ENCODE data around the gene GSX2. TPM values are rescaled to one million over a fixed set of nuclear protein-coding genes. Genes with fewer than 3 reads are reported as not detected.
A peak's percentile ranks its signal among the peaks of the same experiment; 100 is the strongest.

Gene GSX2
- total and polyA plus RNA-seq, 2 of the 4 experiments (the other 2 are of a cell fraction), result not detected

DNA sequence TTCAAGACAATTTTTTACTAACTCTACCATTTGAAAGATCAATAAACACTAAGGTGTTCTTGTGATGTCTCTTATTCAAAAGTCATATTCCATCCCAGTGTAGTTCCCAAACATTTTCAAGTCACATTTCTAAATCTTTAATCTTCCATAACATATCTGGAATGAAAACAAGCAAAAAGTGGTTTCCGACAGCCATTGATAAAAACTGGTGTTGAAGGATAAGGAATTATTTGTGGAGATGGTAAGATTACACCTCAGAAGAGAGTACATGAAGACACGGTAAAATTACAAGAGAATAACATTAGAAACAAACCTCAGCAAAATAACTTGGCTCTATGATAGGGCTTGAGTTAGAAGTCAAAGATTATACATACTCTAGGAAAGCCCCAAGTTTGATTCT is 39.8 kb upstream of the GSX2 start:
- Histone ChIP-seq H3K9ac (ENCODE audit: low read depth, low read length) (no peak overlapping the region), H3K27ac (ENCODE audit: insufficient read depth, low read length) (no peak overlapping the region), H2AFZ (replicated peaks; ENCODE audit: low read length, poor library complexity) (no peak overlapping the region), H4K8ac (ENCODE audit: low read depth in 2 of 2, low read length in 2 of 2) (no peak overlapping the region), H3K18ac (ENCODE audit: low read depth, low read length) (no peak overlapping the region), H2BK120ac (ENCODE audit: low read depth, low read length) (no peak overlapping the region), H4K20me1 (ENCODE audit: insufficient read depth, low read length) (peaks cover 70% of the 10 kb centered on the region; the same call in 1 of the 2 replicates), H2AK9ac (replicated peaks; ENCODE audit: low read depth, low read length, poor library complexity) (no peak overlapping the region), H3K14ac (replicated peaks; ENCODE audit: low read depth, low read length) (no peak overlapping the region), H2BK15ac (ENCODE audit: low read depth, low read length) (no peak overlapping the region), H3K23ac (ENCODE audit: low read depth, low read length) (no peak overlapping the region), H3K4me1 (ENCODE audit: control insufficient read depth, insufficient read depth, low read length) (peaks cover 4% of the 10 kb centered on the region; the same call in 1 of the 2 replicates), H3K9me3 (ENCODE audit: control insufficient read depth, insufficient read depth, low read length) (no peaks in the 10 kb centered on the region), H2BK20ac (ENCODE audit: low read depth, low read length) (no peak overlapping the region), H3K4me2 (ENCODE audit: low read depth, low read length) (peak overlapping the region; percentile 78), H3K36me3 (ENCODE audit: control insufficient read depth, insufficient read depth, low read length) (no peaks in the 10 kb centered on the region), H2BK5ac (ENCODE audit: low read depth, low read length, poor library complexity, severe bottlenecking) (no peak overlapping the region), H2AK5ac (ENCODE audit: low read depth, low read length) (no peak overlapping the region), H3K9me1 (ENCODE audit: insufficient read depth, low read length) (peaks cover 4% of the 10 kb centered on the region; the same call in 1 of the 2 replicates), H3K4me3 (ENCODE audit: insufficient read depth, low read depth, low read length) (no peak overlapping the region), H3K56ac (ENCODE audit: extremely low read depth, insufficient read depth, low read length) (no peak overlapping the region), H3K27me3 (ENCODE audit: control insufficient read depth, insufficient read depth, low read length) (no peaks in the 10 kb centered on the region), H3K4ac (ENCODE audit: low read depth, low read length) (no peak overlapping the region), H3K79me1 (ENCODE audit: low read depth in 1 of 2, low read length in 2 of 2) (peaks cover 5 to 44% of the 10 kb centered on the region in 2 experiments; a peak in 3 of 4 replicates), H4K5ac (ENCODE audit: low read depth, low read length) (no peak overlapping the region), H4K91ac (ENCODE audit: insufficient read depth, low read depth, low read length) (no peak overlapping the region)
- DNase-seq (no peak), ATAC-seq (ENCODE audit: low read depth) (no peak)
- POLR2A ChIA-PET (ENCODE audit: unreplicated experiment), result no interaction called here
- WGBS, 2 experiments (ENCODE audit: extremely low coverage in 2 of 2, insufficient read length in 1 of 2), result no CpG with 5 or more reads among the region's 2 CpGs
- CTCF ChIA-PET, result no interaction called here
- in situ Hi-C loops (cut with MboI; ENCODE audit: low sequenced_read_pairs), result loop anchor here (10.0 to 25.0 kb wide), 2 partner anchors 155 to 1048 kb away; no protein-coding TSS in a partner anchor
- dilution Hi-C loops (cut with HindIII; ENCODE audit: low sequenced_read_pairs, unreplicated experiment), result no loop called here
- TF ChIP-seq NFE2L2 (IDR thresholded peaks at IDR 0.05; ENCODE audit: low read depth, low read length) (no peak), RFX5 (IDR thresholded peaks at IDR 0.05; ENCODE audit: low read depth, low read length) (no peak), POLR2A (IDR thresholded peaks at IDR 0.05; ENCODE audit: low read depth, low read length) (no peak), RAD21 (IDR thresholded peaks at IDR 0.05; ENCODE audit: low read length) (no peak), MXI1 (IDR thresholded peaks at IDR 0.05; ENCODE audit: borderline replicate concordance, low read depth, low read length) (no peak)
- no TSS peak for BruUV-seq (replicated peaks)
- intact Hi-C loops (cut with micrococcal nuclease), result loop anchor here (5.0 to 10.0 kb wide), 3 partner anchors 128 to 863 kb away; no protein-coding TSS in a partner anchor

Data from IMR-90 (cell line).